Measurements from ENCODE around the gene DDX10. TPM values are rescaled to one million over a fixed set of nuclear protein-coding genes. Genes with fewer than 3 reads are reported as not detected.

Gene DDX10
- total RNA-seq, 1 donor from 2014 or later, result 38.5 TPM

DNA sequence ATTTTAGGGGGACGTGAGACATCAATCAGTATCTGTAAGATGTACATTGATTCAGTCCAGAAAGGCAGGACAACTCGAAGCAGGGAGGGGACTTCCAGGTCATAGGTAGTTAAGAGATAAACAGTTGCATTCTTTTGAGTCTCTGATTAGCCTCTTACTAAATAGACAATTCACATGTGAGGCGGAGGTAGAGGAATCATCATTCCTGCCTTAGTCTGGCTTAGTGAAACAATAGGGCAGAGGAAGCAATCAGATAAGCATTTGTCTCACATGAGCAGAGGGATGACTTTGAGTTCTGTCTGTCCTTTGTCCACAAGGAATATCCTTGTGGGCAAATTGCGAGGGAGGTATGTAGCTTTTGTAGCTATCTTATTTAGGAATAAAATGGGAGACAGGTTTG is 248.3 kb downstream of the DDX10 start:
- Mint-ChIP-seq H3K27ac (no peak overlapping the region), H3K27me3 (ENCODE audit: low read depth) (no peaks in the 10 kb centered on the region), H3K36me3 (no peaks in the 10 kb centered on the region), H3K9me3 (no peaks in the 10 kb centered on the region), H3K4me3 (no peak overlapping the region), H3K4me1 (no peaks in the 10 kb centered on the region)
- TF ChIP-seq, protein P1, sequence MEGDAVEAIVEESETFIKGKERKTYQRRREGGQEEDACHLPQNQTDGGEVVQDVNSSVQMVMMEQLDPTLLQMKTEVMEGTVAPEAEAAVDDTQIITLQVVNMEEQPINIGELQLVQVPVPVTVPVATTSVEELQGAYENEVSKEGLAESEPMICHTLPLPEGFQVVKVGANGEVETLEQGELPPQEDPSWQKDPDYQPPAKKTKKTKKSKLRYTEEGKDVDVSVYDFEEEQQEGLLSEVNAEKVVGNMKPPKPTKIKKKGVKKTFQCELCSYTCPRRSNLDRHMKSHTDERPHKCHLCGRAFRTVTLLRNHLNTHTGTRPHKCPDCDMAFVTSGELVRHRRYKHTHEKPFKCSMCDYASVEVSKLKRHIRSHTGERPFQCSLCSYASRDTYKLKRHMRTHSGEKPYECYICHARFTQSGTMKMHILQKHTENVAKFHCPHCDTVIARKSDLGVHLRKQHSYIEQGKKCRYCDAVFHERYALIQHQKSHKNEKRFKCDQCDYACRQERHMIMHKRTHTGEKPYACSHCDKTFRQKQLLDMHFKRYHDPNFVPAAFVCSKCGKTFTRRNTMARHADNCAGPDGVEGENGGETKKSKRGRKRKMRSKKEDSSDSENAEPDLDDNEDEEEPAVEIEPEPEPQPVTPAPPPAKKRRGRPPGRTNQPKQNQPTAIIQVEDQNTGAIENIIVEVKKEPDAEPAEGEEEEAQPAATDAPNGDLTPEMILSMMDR (IDR thresholded peaks at IDR 0.05; ENCODE audit: unreplicated experiment), result no peak
- DNase-seq (ENCODE audit: low spot score in 2 of 2, unreplicated experiment in 2 of 2), result no peak

DNA sequence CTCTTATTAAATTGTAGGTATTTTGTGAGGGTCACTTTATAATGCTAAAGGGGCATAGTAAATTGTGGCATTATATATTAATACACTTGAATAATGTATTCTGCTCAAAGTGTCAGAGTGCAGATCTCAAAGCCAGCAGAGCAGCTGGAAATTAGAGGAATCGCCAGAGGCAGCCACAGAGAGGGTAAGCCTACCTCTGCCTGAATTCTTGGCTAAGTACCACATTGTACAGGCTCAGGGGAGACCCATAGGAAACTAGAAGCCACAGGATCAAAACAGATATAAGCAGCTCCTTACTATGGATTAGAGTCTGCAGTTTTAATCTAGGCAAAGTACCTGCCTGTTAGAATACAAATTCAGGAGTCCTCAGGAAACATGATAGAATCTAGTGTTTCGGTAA is 249.3 kb downstream of the DDX10 start:
- peaks cover 3% of the 10 kb centered on the region for H3K36me3 Mint-ChIP-seq
- no peak overlapping the region for H3K27ac Mint-ChIP-seq
- no peak for DNase-seq (ENCODE audit: low spot score in 2 of 2, unreplicated experiment in 2 of 2)
- TF ChIP-seq, protein P1 (IDR thresholded peaks at IDR 0.05; ENCODE audit: unreplicated experiment), result no peak
- H3K4me1 Mint-ChIP-seq, result no peaks in the 10 kb centered on the region
- H3K27me3 Mint-ChIP-seq (ENCODE audit: low read depth), result no peaks in the 10 kb centered on the region
- no peaks in the 10 kb centered on the region for H3K9me3 Mint-ChIP-seq
- H3K4me3 Mint-ChIP-seq, result no peak overlapping the region

DNA sequence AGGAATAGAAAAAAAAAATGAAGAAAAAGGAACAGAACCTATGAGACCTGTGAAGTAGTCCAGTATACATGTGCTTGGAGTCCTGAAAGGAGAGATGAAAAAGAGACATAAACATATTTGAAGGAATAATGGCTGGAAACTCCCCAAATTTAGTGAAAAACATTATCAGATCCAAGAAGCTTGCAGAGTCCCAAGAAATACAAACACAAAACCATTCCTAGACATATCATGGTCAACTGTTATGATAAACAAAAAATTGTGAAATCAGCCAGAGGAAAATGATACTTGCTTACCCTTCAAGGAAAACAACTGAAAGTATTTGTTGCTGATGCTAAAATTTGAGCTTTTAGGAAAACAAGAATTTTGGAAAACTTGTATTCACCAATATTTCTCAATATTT is 250.1 kb downstream of the DDX10 start:
- Mint-ChIP-seq H3K4me1 (no peaks in the 10 kb centered on the region), H3K36me3 (peaks cover 3% of the 10 kb centered on the region), H3K27me3 (ENCODE audit: low read depth) (no peaks in the 10 kb centered on the region), H3K9me3 (no peaks in the 10 kb centered on the region), H3K4me3 (no peak overlapping the region), H3K27ac (no peak overlapping the region)
- no peak for DNase-seq (ENCODE audit: low spot score in 2 of 2, unreplicated experiment in 2 of 2)
- TF ChIP-seq, protein P1 (IDR thresholded peaks at IDR 0.05; ENCODE audit: unreplicated experiment), result no peak

DNA sequence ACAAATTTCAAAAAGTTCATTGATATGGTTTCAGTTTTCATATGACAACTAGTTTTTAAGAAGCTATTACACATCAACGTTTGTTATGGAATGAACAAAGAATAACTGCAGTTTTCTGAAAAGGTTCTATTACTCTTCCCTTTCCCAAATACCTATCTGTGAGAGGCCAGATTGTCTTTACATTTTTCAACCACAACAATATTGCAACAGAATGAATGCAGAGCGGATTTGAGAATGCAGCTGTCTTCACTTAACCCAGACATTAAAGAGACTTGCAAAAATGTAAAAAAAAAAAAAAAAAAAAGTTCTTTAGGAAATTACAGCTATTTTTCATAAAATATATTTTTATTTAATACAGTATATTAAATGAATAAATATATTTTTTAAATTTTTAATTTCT is 250.8 kb downstream of the DDX10 start:
- Mint-ChIP-seq H3K27me3 (ENCODE audit: low read depth) (no peaks in the 10 kb centered on the region), H3K27ac (no peak overlapping the region), H3K4me1 (no peaks in the 10 kb centered on the region), H3K4me3 (no peak overlapping the region), H3K36me3 (peaks cover 3% of the 10 kb centered on the region), H3K9me3 (no peaks in the 10 kb centered on the region)
- no peak for DNase-seq (ENCODE audit: low spot score in 2 of 2, unreplicated experiment in 2 of 2)
- TF ChIP-seq, protein P1 (IDR thresholded peaks at IDR 0.05; ENCODE audit: unreplicated experiment), result no peak

DNA sequence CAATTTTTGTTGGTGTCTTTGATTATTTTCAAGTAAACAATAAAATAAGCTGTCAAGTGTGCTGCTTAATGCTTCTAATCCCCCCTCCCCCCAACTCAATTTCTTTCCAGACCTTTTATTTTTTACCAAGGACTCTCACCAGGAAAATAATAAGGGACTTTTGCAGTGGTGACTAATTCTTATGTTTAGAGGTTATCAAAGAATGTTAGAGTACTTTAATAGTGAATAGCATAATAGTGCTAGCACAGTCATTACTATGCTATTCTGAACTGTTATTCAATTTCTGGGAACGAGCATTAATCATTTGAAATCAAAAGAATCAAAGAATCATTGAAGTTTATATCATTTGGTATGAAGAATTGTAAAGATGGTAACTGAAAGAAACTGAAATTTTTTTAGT is 251.4 kb downstream of the DDX10 start:
- Mint-ChIP-seq H3K27me3 (ENCODE audit: low read depth) (no peaks in the 10 kb centered on the region), H3K4me3 (no peak overlapping the region), H3K27ac (no peak overlapping the region), H3K36me3 (peaks cover 3% of the 10 kb centered on the region), H3K9me3 (no peaks in the 10 kb centered on the region), H3K4me1 (no peaks in the 10 kb centered on the region)
- no peak for DNase-seq (ENCODE audit: low spot score in 2 of 2, unreplicated experiment in 2 of 2)
- TF ChIP-seq, protein P1 (IDR thresholded peaks at IDR 0.05; ENCODE audit: unreplicated experiment), result no peak

DNA sequence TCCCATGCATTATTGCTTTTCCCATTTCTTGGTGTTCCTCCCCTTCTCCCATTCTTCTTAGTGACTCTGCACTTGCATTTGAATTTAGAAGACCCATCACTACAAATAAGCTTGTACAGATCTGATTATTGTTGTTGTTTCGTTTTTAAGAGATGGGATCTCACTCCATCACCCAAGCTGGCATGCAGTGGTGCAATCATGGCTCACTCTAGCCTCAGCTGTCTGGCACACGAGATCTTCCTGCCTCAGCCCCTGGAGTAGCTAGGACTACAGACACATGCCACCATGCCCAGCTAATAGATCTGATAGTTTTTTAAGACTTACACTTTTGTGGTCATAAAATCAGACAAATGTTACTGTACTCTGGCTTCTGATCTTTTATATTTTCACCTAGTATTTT is 252.1 kb downstream of the DDX10 start:
- TF ChIP-seq, protein P1 (IDR thresholded peaks at IDR 0.05; ENCODE audit: unreplicated experiment), result no peak
- DNase-seq (ENCODE audit: low spot score in 2 of 2, unreplicated experiment in 2 of 2), result no peak
- peaks cover 3% of the 10 kb centered on the region for H3K36me3 Mint-ChIP-seq
- H3K27me3 Mint-ChIP-seq (ENCODE audit: low read depth), result no peaks in the 10 kb centered on the region
- no peaks in the 10 kb centered on the region for H3K9me3 Mint-ChIP-seq
- H3K27ac Mint-ChIP-seq, result no peak overlapping the region
- H3K4me3 Mint-ChIP-seq, result no peak overlapping the region
- no peaks in the 10 kb centered on the region for H3K4me1 Mint-ChIP-seq
